ENCODE results near the gene CFAP157.

Gene CFAP157

DNA sequence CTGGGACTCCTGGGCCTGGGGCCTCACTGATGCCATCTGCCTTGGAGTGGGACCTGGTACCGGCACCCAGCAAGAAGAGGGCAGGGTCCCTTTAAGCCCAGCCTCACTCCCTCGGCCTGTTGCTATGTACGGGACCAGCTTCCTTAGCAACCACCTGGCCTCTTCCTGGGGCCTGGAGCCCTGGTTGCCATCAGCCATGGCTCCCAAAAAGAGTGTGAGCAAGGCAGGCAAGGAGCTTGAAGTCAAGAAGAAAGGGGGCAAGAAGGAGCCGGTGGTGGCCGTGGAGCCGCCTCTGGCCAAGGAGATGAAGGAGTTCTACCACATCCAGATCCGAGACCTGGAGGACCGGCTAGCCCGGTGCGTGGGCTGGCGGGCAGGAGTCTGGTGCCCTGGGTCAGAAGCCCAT lies at the start of gene CFAP157:
Gene CFAP157, plus strand, starts transcription at position 153 of the 406 bp plus-strand sequence. Its CDS starts 44 bp downstream, at position 197.
- no peak for DNase-seq

DNA sequence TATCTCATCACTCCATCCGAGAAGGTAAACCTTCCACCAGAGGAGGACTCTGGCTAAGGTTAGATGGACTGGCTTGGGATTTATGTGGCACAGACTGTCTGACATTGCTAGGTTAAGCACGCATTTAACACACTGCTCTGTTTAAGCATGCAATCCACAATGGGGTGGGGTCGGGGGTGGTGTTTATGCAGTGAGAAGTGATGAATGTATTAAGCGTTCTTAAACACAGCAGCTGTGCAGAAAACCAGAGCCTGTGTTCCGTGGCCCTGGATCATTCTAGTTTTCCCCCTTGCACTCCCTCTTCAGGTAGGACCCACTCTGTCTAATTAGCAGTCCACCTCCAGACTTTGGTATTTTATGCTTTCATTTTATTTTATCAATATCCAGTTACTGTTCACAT lies 48.4 kb upstream of the CFAP157 start:
- DNase-seq: no peak

DNA sequence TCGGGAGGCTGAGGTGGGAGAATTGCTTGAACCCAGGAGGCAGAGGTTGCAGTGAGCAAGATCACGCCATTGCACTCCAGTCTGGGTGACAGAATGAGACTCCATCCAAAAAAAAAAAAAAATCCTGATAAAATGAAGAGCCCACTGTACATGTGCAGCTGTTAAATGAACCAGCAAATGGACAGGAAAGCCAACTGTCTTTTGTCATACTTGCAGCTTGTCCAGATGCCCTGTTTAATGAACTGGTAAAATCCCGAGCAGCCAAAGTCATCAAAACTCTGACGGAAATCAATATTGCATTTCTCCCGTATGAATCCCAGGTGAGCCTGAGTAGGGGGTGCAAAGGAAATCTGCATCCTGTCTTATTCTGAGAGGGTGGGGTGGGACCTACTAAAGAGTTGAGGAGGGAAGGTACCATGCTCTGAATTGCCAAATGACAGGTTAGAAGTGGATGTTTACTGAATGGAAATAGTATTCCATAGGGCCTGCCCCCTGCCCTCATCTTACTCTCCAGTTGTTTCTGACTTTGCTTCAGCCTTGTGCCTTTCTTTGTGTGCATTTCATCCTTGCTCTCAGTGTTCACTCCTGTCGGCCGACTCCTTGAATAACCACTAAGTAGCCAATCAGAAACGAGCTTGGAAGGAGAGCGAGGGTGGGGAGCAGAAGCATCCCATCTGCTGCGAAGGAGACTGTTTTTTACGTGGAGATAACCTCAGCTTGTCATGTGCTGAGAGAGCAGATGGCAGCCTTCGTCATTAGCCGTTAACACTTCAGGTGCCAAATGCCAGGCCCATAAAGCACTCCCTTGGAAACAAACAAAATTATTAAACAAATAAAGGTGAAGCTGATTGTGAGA lies 45.7 kb upstream of the CFAP157 start:
- no peak for DNase-seq

DNA sequence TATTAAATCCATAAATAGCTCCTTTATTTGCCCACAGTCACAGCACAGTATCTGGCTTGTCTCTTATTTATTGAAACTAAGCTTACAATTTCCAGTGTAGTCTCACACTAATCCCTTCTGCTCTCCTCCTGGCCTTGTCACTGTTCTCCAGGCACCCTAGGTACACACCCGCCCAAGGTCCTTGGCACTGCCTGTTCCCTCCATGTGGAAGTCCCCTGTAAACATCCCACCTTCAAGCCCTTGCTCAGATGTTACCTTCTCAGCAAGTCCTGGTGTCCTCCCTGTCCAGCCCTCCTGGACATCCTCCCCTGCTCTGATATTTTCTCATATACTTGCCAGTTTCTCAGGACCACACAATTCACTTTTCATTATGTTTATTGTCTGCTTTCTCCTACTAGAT lies 44.2 kb upstream of the CFAP157 start:
- no peak for DNase-seq

DNA sequence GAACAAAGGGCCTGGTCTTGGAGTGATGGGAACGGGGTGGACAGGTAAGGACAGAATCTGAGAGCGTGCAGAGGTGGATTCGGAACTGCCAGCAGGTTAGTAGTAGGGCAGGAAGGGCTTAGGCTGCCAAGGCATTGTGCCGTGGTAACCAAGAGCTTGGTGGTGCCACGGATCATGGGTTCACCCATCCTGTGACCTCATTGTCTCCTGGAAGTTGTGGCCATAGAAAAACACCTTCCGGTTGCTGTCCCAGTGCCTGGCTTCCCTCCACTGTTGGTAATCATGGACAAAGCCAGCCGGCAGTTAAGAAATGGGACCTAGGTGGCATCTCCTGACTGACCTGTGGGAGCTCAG lies 42.5 kb upstream of the CFAP157 start:
- DNase-seq: no peak

DNA sequence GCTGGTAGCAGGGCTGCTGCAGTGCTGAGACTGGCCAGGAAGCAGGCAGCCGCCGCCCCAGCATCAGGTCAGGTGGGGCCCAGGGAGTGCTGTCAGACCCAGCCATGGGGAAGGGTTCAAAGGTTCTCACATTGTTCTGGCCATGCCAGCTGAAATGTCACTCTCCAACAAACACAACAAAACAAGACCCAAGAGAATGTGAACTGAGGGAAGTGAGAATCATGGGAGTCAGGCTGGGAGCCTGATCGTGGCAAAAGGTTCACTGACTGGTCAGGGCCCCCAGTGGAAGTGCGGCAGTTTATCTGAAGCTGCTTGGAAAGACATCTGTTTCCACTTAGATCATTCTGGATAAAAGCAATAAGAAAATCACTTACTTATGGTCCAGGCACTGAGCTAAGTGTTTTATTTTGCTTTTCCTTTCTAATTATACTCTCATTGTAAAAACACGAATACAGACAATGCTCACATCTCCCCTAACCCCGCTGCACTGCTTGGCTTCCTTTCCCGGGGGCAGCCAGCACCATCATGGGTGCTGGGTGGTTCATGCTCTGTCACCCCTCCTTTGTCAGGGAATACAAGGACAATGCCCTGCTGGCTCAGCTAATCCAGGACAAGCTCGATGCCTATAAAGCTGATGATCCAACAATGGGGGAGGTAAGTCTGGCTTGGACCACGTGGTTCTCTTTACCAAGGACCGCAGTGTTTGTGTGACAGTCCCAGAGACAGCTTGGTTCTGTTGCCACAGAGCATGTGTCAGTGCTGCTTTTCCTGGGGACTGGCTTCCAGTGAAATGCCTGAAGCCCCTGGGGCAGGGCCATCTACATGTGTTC lies 41.9 kb upstream of the CFAP157 start:
- DNase-seq: no peak

DNA sequence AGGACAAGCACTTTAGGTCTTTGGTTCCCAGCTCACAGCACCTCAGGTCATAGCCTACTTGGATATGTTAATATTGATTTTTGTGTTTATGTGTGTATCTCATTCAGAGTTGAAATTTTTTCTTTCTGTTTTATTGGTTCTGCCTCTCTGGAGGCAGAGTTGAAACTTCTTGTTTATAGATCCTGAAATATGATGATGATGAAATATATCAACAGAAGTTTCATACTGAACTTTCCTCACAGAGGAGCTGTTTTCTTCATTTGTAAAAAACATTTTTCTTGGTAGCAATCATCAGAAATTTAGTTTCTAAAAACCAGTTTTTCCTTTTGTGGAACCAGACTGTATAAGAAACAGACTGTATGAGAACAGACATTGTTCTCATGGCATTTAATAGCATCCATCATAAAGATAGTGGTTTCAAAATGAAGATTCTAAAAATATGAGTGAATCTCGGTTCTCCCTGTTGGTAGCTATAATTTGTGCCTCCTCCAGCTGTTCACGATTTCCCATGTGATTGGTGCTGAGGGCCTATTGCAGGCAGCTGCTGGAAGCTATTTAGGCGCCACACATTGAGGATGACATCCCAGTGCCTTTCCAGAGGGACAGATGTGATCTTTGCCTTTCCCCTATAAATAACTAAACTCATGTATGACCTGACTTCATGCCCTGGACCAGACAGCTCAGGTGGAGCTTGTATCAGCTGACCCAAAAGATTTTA lies 39.5 kb upstream of the CFAP157 start:
- no peak for DNase-seq

DNA sequence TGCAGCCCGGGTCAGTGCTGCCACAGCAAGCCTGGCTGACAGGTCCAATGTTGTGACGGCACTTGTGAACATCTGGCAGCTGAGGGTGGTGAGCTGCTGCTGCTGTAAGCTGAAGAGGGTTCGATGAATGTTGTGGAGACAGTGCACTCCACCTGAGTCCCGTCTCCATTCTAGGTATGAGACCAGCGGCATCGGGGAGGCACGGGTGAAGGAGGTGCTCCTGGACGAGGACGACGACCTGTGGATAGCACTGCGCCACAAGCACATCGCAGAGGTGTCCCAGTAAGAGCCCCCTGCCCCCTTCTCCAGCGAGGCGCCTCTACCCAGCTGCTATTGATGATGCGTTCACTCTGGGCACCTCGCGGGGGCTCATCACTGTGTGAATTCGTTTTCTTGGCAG lies 38.9 kb upstream of the CFAP157 start:
- DNase-seq: no peak

DNA sequence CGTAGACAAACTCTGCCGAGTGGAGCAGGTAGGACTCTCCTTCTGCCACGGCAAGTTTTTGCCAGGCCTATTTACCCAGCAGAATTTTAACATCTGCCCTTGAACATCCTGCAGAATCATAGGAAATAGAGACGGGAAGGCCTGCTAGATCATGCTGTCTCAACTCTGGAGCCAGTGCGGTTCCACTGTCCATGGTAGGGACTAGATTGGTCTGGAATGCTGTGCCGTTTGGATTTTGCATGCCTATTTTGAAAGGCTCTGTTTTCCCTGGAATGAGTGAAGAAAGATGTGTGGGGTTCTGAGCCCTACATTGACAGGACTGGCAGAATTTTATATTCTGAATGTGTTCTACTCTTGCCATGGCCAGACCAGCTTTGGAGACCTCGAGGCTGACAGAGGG lies 33.6 kb upstream of the CFAP157 start:
- no peak for DNase-seq

DNA sequence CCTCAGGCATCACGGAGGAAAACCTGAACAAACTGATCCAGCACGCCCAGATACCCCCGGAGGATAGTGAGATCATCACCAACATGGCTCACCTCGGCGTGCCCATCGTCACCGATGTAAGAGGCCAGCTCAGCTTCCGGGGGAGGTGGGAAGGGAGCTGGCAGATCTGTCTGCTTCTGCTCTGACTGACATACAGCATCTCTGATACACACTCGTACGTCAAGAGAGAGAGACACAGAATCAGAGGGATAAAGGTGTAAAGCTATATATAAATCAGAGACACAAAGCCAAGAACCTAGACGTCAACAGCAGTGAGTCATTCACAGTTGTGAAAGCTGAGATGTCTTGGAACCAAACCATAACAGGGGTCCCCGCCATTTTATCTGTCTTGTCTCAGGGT lies 30.1 kb upstream of the CFAP157 start:
- DNase-seq: no peak

DNA sequence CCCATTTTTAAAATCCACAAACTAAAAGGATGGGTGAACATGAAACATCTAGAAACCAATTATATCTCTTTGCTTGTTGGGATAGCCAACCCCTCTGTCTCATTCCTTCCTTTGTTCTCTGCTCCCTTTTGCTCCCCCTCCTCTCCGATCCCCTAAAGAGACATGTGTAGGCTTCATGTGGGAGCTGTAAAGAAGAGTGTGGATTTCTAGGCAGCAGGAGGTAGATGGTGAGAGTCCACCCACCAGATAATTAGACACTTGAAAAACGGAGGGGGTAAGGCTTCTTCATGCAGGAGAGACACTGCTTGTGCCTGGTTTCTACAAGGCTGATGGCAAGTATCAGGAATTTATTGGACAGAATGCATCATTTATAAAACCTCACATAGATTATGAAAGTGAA lies 27.3 kb upstream of the CFAP157 start:
- no peak for DNase-seq

DNA sequence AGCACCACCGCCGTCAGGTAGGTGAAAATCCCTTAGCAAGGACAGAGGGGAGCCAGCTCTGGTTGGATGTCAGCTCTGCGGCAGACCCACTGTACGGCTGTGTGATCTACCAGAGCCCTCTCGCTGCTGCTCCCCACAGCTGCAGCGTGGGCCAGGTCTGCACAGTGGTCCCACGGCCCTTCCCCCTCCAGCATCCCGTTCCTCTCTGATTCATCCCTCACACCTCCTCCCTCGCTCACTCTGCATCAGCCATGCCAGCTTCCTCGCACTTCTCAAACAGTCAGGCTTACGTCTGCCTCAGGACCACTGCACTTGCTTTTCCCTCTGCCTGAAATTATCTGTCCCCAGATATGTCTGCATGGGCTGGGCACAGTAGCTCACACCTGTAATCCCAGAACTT lies 26.6 kb upstream of the CFAP157 start:
- no peak for DNase-seq

DNA sequence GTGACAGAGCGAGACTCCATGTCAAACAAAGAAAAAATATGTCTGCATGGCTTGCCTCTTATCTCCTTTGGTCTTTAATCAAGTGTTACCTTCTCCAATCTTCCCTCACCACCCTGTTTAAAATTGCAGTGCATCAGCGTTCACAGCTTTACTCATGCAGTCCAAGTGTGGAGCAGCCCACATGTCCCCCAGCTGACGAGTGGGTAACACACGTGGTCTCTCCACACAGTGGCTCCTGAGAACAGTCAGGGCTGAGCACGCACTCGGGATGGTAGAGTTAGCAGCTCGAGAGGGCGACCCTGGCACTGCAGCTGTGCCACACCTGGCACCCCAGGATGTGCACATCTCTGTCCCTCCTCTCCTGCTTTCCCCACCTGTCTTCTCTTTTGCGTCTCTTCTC lies 25.9 kb upstream of the CFAP157 start:
- no peak for DNase-seq

DNA sequence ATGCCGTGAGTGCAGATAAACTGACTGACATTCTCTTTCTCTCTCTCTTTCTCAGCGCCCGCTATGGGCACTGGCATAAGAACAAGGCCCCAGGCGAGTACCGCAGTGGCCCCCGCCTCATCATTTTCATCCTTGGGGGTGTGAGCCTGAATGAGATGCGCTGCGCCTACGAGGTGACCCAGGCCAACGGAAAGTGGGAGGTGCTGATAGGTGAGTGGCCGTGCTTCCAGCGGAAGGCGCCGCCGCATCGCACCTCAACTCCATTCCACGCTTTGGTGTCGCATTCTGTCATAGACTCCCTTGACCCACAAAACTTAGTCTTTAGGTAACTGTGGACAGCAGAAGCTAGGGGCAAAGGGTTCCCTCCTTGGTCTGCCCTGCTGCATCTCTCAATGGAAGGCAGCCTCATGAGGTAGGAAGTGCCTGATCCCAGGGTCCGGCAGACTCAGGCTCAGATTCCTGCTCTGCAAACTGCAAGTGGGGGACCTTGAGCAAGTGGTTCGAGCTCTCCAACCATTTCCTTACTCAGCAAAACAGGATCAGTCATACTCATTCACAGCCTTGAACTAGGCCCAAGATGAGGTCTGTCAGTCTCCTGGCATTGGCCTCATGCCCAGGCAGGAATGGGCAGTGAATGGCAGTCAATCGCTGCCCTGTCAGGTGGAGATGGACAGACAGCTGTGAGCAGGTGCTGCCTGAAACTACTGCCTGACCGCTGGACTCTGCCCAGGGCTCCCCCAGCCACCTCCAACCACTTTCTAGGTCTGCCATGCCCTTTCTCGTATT lies 24.2 kb upstream of the CFAP157 start:
- no peak for DNase-seq

DNA sequence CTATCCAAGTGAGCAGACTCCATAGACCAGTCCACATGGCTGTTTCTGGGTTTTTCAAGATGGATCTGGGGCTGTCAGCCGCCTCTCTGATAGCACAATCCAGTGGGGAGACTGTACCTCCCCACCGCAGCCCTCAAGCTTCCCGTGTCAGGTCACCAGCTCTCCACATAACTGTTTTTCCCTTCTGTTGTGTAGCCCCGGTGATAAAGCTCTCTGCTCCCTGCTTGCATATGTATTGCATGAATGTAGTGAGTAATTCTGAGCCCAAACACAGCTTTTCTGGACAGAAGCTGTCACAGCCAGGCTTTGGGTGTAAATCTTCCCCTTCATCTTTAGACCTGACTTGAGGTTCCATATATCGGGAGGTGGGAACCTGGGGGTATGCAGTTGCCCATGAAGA lies 23.1 kb upstream of the CFAP157 start:
- no peak for DNase-seq

DNA sequence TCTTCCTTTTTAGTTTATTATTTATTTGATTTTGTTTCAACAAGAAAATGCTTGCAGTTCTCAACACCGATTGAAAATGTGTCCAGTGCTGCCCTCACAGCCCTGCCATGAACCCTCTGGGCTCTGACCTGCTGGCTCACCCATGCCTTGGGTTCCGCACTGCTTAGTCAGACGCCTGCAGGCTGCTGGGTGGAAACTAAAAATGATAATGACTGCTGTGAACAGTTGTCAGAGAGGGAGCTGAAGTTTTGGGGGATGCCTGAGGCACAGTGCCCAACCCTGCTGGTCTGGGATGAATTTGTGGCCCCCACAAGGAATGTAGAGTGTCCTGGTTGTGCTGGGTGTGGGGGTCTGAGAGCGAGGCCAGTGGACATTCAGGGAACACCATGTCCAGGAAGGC lies 22.2 kb upstream of the CFAP157 start:
- no peak for DNase-seq

DNA sequence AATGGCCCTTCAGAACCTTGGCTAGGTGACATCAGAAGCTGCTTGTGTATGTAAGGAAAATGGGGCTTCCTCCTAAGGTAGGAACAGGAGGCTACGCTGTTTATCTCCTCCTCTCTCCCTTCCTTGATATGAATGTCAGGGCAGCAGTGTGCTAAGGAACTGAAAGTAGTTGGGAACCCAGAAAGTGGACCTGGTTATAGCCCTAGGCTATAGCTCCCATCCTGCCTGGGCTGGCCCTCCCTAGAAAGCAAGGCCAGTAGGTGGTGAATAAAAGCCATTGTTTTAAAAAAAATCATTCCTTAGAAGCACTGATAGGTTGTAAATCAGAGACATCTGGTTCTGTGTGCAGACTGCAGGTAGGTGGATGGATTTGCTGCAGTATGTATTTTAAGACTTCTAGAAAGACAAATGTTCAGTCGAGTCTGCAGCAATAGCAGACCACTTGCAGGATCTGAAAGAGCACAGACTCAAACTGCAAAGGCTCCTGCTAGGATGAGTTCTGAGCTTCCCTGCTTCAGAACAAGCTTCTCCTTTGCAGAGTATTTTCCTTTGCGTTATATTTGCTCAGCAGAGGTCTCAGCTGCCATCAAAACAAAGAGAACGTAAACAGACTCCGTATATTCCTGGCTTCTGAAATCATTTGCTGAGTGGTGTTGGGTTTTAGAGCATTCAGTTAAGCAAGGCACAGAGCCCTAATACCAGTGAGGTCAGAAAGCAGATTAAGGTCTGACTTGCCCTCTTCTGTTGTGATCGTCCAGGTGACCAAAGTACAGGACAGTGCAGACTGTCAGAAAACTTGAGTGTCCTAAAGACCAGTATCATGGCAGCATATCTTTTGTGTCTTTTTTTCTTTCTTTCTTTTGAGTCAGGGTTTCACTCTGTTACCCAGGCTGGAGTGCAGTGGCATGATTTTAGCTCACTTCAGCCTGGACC lies 20.1 kb upstream of the CFAP157 start:
- no peak for DNase-seq

DNA sequence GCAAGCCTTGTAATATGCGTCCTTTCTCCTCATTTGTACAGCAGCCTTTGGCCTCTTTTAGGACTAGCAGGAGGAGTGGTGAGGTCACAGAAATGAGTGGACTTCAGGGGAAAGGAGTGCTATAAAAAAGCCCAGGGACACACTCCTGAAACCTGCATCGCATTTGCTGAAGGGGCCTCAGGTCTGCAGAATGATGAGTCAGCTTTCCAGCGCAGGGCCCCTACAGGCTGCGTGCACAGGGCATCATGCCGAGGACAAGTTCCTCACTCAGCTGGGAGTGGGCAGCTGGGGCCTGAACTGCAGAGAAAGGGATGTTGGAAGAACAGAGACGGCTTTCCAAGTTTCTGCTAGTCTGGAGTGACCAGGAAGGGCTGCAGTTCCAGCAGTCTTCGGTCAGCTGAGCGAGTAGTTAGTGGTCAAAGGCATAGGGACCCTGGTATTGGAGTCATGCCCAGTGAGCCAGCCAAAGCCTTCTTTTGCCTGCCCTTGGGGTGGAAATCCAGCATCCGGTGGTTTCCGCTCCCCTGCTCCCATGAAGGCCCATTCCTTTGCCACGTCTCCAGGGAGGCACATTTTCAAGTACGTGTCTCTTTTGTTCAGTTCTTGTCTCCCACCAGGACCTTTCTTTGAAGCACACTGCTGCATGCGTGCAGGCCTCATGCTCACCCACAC lies 17.3 kb upstream of the CFAP157 start:
- DNase-seq: no peak

DNA sequence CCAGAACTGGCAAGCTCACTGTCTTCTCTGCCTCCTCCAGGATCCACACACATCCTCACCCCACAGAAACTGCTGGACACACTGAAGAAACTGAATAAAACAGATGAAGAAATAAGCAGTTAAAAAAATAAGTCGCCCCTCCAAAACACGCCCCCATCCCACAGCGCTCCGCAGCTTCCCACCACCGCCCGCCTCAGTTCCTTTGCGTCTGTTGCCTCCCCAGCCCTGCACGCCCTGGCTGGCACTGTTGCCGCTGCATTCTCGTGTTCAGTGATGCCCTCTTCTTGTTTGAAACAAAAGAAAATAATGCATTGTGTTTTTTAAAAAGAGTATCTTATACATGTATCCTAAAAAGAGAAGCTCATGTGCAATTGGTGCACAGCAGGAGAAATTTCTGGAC lies 16.1 kb upstream of the CFAP157 start:
- no peak for DNase-seq

DNA sequence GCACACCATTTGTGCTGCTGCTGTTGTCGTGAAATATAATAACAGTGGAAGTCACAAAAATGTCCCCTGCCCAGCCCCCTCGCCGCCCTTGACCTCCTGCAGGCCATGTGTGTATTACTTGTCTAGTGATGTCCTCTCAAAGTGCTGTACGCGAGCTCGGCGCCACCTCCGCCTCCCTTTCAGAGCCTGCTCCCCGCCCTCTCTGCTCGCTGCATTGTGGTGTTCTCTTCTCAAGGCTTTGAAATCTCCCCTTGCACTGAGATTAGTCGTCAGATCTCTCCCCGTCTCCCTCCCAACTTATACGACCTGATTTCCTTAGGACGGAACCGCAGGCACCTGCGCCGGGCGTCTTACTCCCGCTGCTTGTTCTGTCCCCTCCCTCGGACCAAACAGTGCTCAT lies 14.7 kb upstream of the CFAP157 start:
- no peak for DNase-seq

DNA sequence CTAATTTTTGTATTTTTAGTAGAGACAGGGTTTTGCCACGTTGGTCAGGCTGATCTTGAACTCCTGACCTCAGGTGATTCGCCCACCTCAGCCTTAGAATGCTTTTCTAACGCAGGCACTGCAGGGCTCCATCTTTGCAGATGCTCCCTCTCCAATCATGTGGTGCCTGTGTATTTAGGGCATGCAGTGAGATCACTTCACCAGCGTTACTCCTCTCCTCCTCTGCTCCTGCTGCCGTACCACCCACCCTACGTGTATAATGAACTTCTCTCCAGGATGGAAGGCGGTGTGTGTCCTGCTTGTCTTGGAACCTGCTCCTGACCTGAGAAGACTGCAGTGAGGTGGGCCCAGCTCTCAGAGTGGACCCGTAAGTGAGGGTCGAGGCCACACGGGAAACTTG lies 13.6 kb upstream of the CFAP157 start:
- no peak for DNase-seq

All from stimulated activated naive CD4-positive, alpha-beta T cell (primary cell).